HCT116 (cell line): Measurements from ENCODE around the gene ESPNL.

Experiments used
- CEBPB ChIP-seq: IDR thresholded peaks from 2 replicates; pipeline ENCODE4 v1.6.1; 2012; ENCODE audit warnings: low read depth
- CTCF ChIP-seq, 3 experiments: fragments of 200-600 bp in 1 of 3; sonication (generic) in 1 of 3; IDR thresholded peaks in 2 of 3; conservative IDR thresholded peaks in 1 of 3; 2 replicates each; pipeline ENCODE4 v1.5.1; 2012 to 2017; ENCODE audit warnings: low read depth in 2 of 3, low read length in 2 of 3, antibody characterized with exemption in 1 of 3, borderline replicate concordance in 1 of 3, control low read depth in 1 of 3, mild to moderate bottlenecking in 1 of 3, mixed read lengths in 1 of 3, mixed run types in 1 of 3, moderate library complexity in 1 of 3; ENCODE audit not compliant: insufficient read depth in 1 of 3
- EZH2 ChIP-seq: fragments of 200-600 bp; sonication (generic); IDR thresholded peaks from 2 replicates; pipeline ENCODE4 v1.6.1; 2017; ENCODE audit warnings: antibody characterized with exemption, mixed run types
- EZH2phosphoT487 ChIP-seq: fragments of 200-600 bp; IDR thresholded peaks from 2 replicates; pipeline ENCODE4 v1.6.1; 2018; ENCODE audit warnings: antibody characterized with exemption, borderline replicate concordance
- POLR2A ChIP-seq: IDR thresholded peaks from 2 replicates; pipeline ENCODE4 v1.7.0; 2011; ENCODE audit warnings: borderline replicate concordance; ENCODE audit not compliant: insufficient read depth, insufficient read length; ENCODE audit errors: extremely low read depth
- SIN3A ChIP-seq: IDR thresholded peaks from 2 replicates; pipeline ENCODE4 v1.6.1; 2012; ENCODE audit warnings: low read depth
- ZNF274 ChIP-seq: fragments of 200-500 bp; sonication (Bioruptor generic); IDR thresholded peaks from 2 replicates; pipeline ENCODE4 v1.6.1; 2014; ENCODE audit warnings: mild to moderate bottlenecking, low read depth, low read length, inconsistent platforms
- TF ChIP-seq, protein P1 (sequence below): IDR thresholded peaks from 2 replicates; pipeline ENCODE4 v1.6.1; 2012

- TF ChIP-seq, protein P1, sequence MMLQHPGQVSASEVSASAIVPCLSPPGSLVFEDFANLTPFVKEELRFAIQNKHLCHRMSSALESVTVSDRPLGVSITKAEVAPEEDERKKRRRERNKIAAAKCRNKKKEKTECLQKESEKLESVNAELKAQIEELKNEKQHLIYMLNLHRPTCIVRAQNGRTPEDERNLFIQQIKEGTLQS: no peak
- TF ChIP-seq CTCF (IDR thresholded peaks at IDR 0.05 in 2 of 3, conservative IDR thresholded peaks at IDR 0.05 in 1 of 3; ENCODE audit: borderline replicate concordance in 1 of 3, insufficient read depth in 1 of 3, low read depth in 2 of 3, low read length in 2 of 3): no peak
- no peak for TF ChIP-seq POLR2A
- TF ChIP-seq ZNF274: no peak
- TF ChIP-seq EZH2phosphoT487: no peak
- TF ChIP-seq CEBPB: no peak
- no peak for TF ChIP-seq EZH2
- TF ChIP-seq SIN3A: no peak
These were observed 12.9 kb upstream of the ESPNL start for GRCh38 chr2:238087211-238087610.
